A549 (cell line): ENCODE measurements around the gene CCDC87. TPM values are rescaled to one million over a fixed set of nuclear protein-coding genes. Genes with fewer than 3 reads are reported as not detected.

Experiments
- ATAC-seq, 2 experiments: fragments of 200-7000 bp in 1 of 2; fragments of >200 bp in 1 of 2; cut with Nextera tagmentation in 1 of 2; cut with Tn5 transposase in 1 of 2; 3 replicates each; pipeline versions ENCODE4 v1.8.0 to v1.9.1; 2018 to 2020; ENCODE audit warnings: mild to moderate bottlenecking in 1 of 2, moderate library complexity in 1 of 2
- CTCF ChIA-PET: fragments of 300-600 bp; sonication (Branson Sonifier 250); formaldehyde crosslinking; extraction: SDS; loops from one replicate; lab custom pipeline; 2021; ENCODE audit warnings: antibody characterized with exemption, inconsistent platforms; lab: Yijun Ruan, JAX
- POLR2A ChIA-PET: fragments of 350-600 bp; formaldehyde crosslinking; extraction: SDS; loops from one replicate; lab custom pipeline; 2021; ENCODE audit warnings: antibody characterized with exemption, inconsistent platforms; lab: Yijun Ruan, JAX
- DNase-seq, 2 experiments: peaks; one replicate each; pipeline versions ENCODE4 v3.0.0 to v3.0.0-alpha.2; 2011 to 2016; ENCODE audit warnings: low read depth in 1 of 2, low spot score in 1 of 2
- FAIRE-seq: peaks from 2 replicates; lab custom pipeline; 2011; peaks lifted over from hg19 to GRCh38; lab: Jason Lieb, UNC
- H3K27ac ChIP-seq, 2 experiments: fragments of >200 bp; sonication (Bioruptor Twin); formaldehyde crosslinking; 3 replicates each; pipeline ENCODE4 v1.5.1; 2016 to 2017
- H3K4me1 ChIP-seq: fragments of >200 bp; sonication (Bioruptor Twin); formaldehyde crosslinking; 3 replicates; pipeline ENCODE4 v1.6.1; 2016
- H3K4me2 ChIP-seq: fragments of >200 bp; sonication (Bioruptor Twin); formaldehyde crosslinking; 3 replicates; pipeline ENCODE4 v1.6.1; 2016
- H3K4me3 ChIP-seq: fragments of >200 bp; sonication (Bioruptor Twin); formaldehyde crosslinking; 3 replicates; pipeline ENCODE4 v1.5.1; 2016
- H3K9me3 ChIP-seq: fragments of >200 bp; sonication (Bioruptor Twin); formaldehyde crosslinking; 3 replicates; pipeline ENCODE4 v1.6.1; 2016
- BCL3 ChIP-seq: fragments of >200 bp; sonication (Bioruptor Twin); formaldehyde crosslinking; IDR thresholded peaks from 3 replicates; pipeline ENCODE4 v1.6.1; 2016
- BHLHE40 ChIP-seq: IDR thresholded peaks from 2 replicates; pipeline ENCODE4 v1.6.1; 2012; ENCODE audit warnings: low read depth, low read length, inconsistent platforms
- CHD2 ChIP-seq: fragments of 150-350 bp; IDR thresholded peaks from 2 replicates; pipeline ENCODE4 v1.6.1; 2014; ENCODE audit warnings: low read length; ENCODE audit not compliant: partially characterized antibody
- CHD4 ChIP-seq: fragments of 200-600 bp; sonication (generic); IDR thresholded peaks from 2 replicates; pipeline ENCODE4 v1.6.1; 2016; ENCODE audit warnings: antibody characterized with exemption, mild to moderate bottlenecking, borderline replicate concordance
- E2F6 ChIP-seq: IDR thresholded peaks from 2 replicates; pipeline ENCODE4 v1.6.1; 2012; ENCODE audit warnings: low read depth, borderline replicate concordance
- EHF ChIP-seq: fragments of 250-450 bp; sonication (Bioruptor Pico); IDR thresholded peaks from 2 replicates; pipeline ENCODE4 v1.5.0; 2020; ENCODE audit warnings: mild to moderate bottlenecking
- EHMT2 ChIP-seq: fragments of 200-600 bp; sonication (generic); IDR thresholded peaks from 2 replicates; pipeline ENCODE4 v1.6.1; 2016; ENCODE audit warnings: antibody characterized with exemption, low read depth, mild to moderate bottlenecking, moderate library complexity
- ELK1 ChIP-seq: fragments of 150-350 bp; IDR thresholded peaks from 2 replicates; pipeline ENCODE4 v1.6.1; 2014; ENCODE audit warnings: low read depth, mild to moderate bottlenecking, low read length
- FOSB ChIP-seq: fragments of 250-450 bp; sonication (Bioruptor Pico); IDR thresholded peaks from 2 replicates; pipeline ENCODE4 v1.5.0; 2020; ENCODE audit warnings: mild to moderate bottlenecking, moderate library complexity
- FOXS1 ChIP-seq: fragments of 250-450 bp; sonication (Bioruptor Pico); IDR thresholded peaks from 2 replicates; pipeline ENCODE4 v1.5.0; 2020; ENCODE audit warnings: mild to moderate bottlenecking, moderate library complexity
- HDAC2 ChIP-seq: fragments of 200-600 bp; sonication (generic); IDR thresholded peaks from 2 replicates; pipeline ENCODE4 v1.6.1; 2016
- HES2 ChIP-seq: fragments of >200 bp; sonication (Bioruptor Twin); formaldehyde crosslinking; IDR thresholded peaks from 2 replicates; pipeline ENCODE4 v1.6.1; 2016
- HOXA7 ChIP-seq: fragments of 250-450 bp; sonication (Bioruptor Pico); IDR thresholded peaks from 2 replicates; pipeline ENCODE4 v1.5.0; 2020; ENCODE audit warnings: mild to moderate bottlenecking, moderate library complexity
- HOXB13 ChIP-seq: fragments of 250-450 bp; sonication (Bioruptor Pico); IDR thresholded peaks from 2 replicates; pipeline ENCODE4 v1.5.0; 2020; ENCODE audit warnings: low read depth, mild to moderate bottlenecking, moderate library complexity
- HOXB5 ChIP-seq: fragments of 250-450 bp; sonication (Bioruptor Pico); IDR thresholded peaks from 2 replicates; pipeline ENCODE4 v1.5.0; 2020; ENCODE audit warnings: mild to moderate bottlenecking, moderate library complexity
- JUN ChIP-seq, 2 experiments: fragments of >200 bp; sonication (Bioruptor Twin); formaldehyde crosslinking; IDR thresholded peaks; 2 replicates in 1 of 2; 3 replicates in 1 of 2; pipeline ENCODE4 v1.6.1; 2016 to 2017
- JUNB ChIP-seq: fragments of >200 bp; sonication (Bioruptor Twin); formaldehyde crosslinking; IDR thresholded peaks from 2 replicates; pipeline ENCODE4 v1.6.1; 2016
- KDM1A ChIP-seq: fragments of 200-600 bp; sonication (generic); IDR thresholded peaks from 2 replicates; pipeline ENCODE4 v1.6.1; 2016; ENCODE audit warnings: low read depth, mild to moderate bottlenecking
- MAFK ChIP-seq: fragments of 450-650 bp; IDR thresholded peaks from 2 replicates; pipeline ENCODE4 v1.6.1; 2014; ENCODE audit not compliant: partially characterized antibody
- MAZ ChIP-seq: fragments of 150-350 bp; IDR thresholded peaks from 2 replicates; pipeline ENCODE4 v1.6.1; 2014; ENCODE audit warnings: antibody characterized with exemption, low read depth, low read length, borderline replicate concordance
- MYC ChIP-seq: IDR thresholded peaks from 2 replicates; pipeline ENCODE4 v1.6.1; 2012; ENCODE audit warnings: mild to moderate bottlenecking, inconsistent platforms, low read length, improper control_type of control experiment, borderline replicate concordance
- NR3C1 ChIP-seq: fragments of >200 bp; sonication (Bioruptor Twin); formaldehyde crosslinking; IDR thresholded peaks from 3 replicates; pipeline ENCODE4 v1.6.1; 2017
- POLR2AphosphoS2 ChIP-seq: conservative IDR thresholded peaks from 2 replicates; pipeline ENCODE4 v1.6.1; 2012; ENCODE audit warnings: low read length, improper control_type of control experiment, inconsistent platforms
- RARB ChIP-seq: fragments of 250-450 bp; sonication (Bioruptor Pico); IDR thresholded peaks from 2 replicates; pipeline ENCODE4 v1.8.0; 2021; ENCODE audit warnings: mild to moderate bottlenecking, moderate library complexity
- REST ChIP-seq: fragments of 200-600 bp; sonication (generic); IDR thresholded peaks from 2 replicates; pipeline ENCODE4 v1.6.1; 2016; ENCODE audit warnings: antibody characterized with exemption, mild to moderate bottlenecking, moderate library complexity
- SMC3 ChIP-seq: fragments of >200 bp; sonication (Bioruptor Twin); formaldehyde crosslinking; IDR thresholded peaks from 3 replicates; pipeline ENCODE4 v1.6.1; 2018; ENCODE audit warnings: inconsistent platforms
- ZNF302 ChIP-seq: fragments of 250-450 bp; sonication (Bioruptor Pico); IDR thresholded peaks from 2 replicates; pipeline ENCODE4 v1.9.0; 2021; ENCODE audit warnings: inconsistent platforms, mild to moderate bottlenecking, moderate library complexity
- WGBS: methylation state at CpG from one replicate; pipeline ENCODE4 v1.1.6; 2017; ENCODE audit errors: missing lambda C conversion rate; 5-methylcytosine and 5-hydroxymethylcytosine counted together
- polyA plus RNA-seq, 4 experiments: library from polyadenylated mRNA; depleted of rRNA in 3 of 4; stranded (reverse); fragments of >200 nt; fragmentation: RNase III in 1 of 4; extraction: RNeasy Plus Mini Kit Qiagen cat#74134 plus additional on column Dnase treatment in 1 of 4; gene quantifications; 2 replicates in 3 of 4; 3 replicates in 1 of 4; pipeline ENCODE4 v1.2.3, GENCODE V29; 2011 to 2017

CCDC87 gene
- polyA plus RNA-seq, 2 of the 4 experiments (the other 2 are of a cell fraction) = 0.47 to 0.68 TPM

- no peak overlapping the region for H3K4me2 ChIP-seq
- no peaks in the 10 kb centered on the region for H3K4me1 ChIP-seq
- no peak for FAIRE-seq
- CTCF ChIA-PET = interaction anchor here (0.6 to 2.0 kb wide), 8 partner anchors 10 to 143 kb away, joined by 3 to 5 read pairs (median 4); partner anchors contain the start of genes ACTN3 and ZDHHC24
- H3K27ac ChIP-seq = no peak overlapping the region
- TF ChIP-seq JUN (IDR thresholded peaks at IDR 0.05) = no peak
- TF ChIP-seq POLR2AphosphoS2 = no peak
- TF ChIP-seq REST = no peak
- TF ChIP-seq FOSB (CRISPR knock-in tag) = no peak
- TF ChIP-seq FOXS1 (CRISPR knock-in tag) = no peak
- no peak for TF ChIP-seq EHF (CRISPR knock-in tag)
- TF ChIP-seq HDAC2 = no peak
- TF ChIP-seq HOXA7 (CRISPR knock-in tag) = no peak
- no peak for TF ChIP-seq ZNF302
- TF ChIP-seq SMC3 = no peak
- TF ChIP-seq BHLHE40 = no peak
- no peak for TF ChIP-seq KDM1A
- TF ChIP-seq CHD4 = no peak
- no peak for TF ChIP-seq JUNB
- H3K4me3 ChIP-seq = no peak overlapping the region
- POLR2A ChIA-PET = interaction anchor here (0.9 kb wide), 1 partner anchor 16 kb away, joined by 3 read pairs; the partner anchor contains the start of gene ZDHHC24
- DNase-seq = no peak
- WGBS = 83% methylated on average over 14 of the region's 14 CpGs
- H3K9me3 ChIP-seq = no peaks in the 10 kb centered on the region
- ATAC-seq = no peak
These were observed 31.5 kb downstream of the CCDC87 start for GRCh38 chr11:66561178-66561974.

- ATAC-seq (no peak), DNase-seq (no peak)
- WGBS = 89% methylated on average over 19 of the region's 27 CpGs
These were observed 32.8 kb downstream of the CCDC87 start for GRCh38 chr11:66559866-66560676.

More at GRCh38 chr11:66559866-66560676, 32.8 kb downstream of the CCDC87 start:
- H3K9me3 ChIP-seq = no peaks in the 10 kb centered on the region
- CTCF ChIA-PET = interaction anchor here (0.6 to 1.5 kb wide), 5 partner anchors 18 to 494 kb away, joined by 3 to 4 read pairs (median 3); no protein-coding TSS in a partner anchor
- H3K4me1 ChIP-seq = no peaks in the 10 kb centered on the region
- H3K4me2 ChIP-seq = no peak overlapping the region
- POLR2A ChIA-PET = interaction anchor here (0.9 kb wide), 1 partner anchor 9 kb away, joined by 3 read pairs; the partner anchor contains the start of gene CTSF
- FAIRE-seq = no peak
- H3K4me3 ChIP-seq = no peak overlapping the region
- no peak overlapping the region for H3K27ac ChIP-seq
- no peak for TF ChIP-seq RARB (CRISPR knock-in tag)
- no peak for TF ChIP-seq HES2
- no peak for TF ChIP-seq EHMT2
- TF ChIP-seq MAFK = no peak
- no peak for TF ChIP-seq MYC
- TF ChIP-seq HOXB5 (CRISPR knock-in tag) = no peak
- TF ChIP-seq NR3C1 = no peak
- no peak for TF ChIP-seq ELK1
- TF ChIP-seq BCL3 = no peak
- TF ChIP-seq HOXB13 (CRISPR knock-in tag) = no peak
- TF ChIP-seq JUN (IDR thresholded peaks at IDR 0.05) = no peak
- TF ChIP-seq MAZ = no peak
- no peak for TF ChIP-seq CHD2
- TF ChIP-seq E2F6 = no peak
